Fibroblast of lung (primary cell): Measurements from ENCODE around the gene FOXRED1.

Source experiments
- CTCF ChIP-seq, 2 donors: IDR thresholded peaks in 1 of 2; conservative IDR thresholded peaks in 1 of 2; 1 replicate in 1 of 2; 2 replicates in 1 of 2; pipeline ENCODE4 v1.5.1; 2011 to 2012; ENCODE audit warnings: low read length in 2 of 2, control low read depth in 1 of 2, inconsistent platforms in 1 of 2, low read depth in 1 of 2, mild to moderate bottlenecking in 1 of 2
- EZH2 ChIP-seq: IDR thresholded peaks from 2 replicates; pipeline ENCODE4 v1.5.1; 2012; ENCODE audit warnings: low read length, control low read depth, mild to moderate bottlenecking; ENCODE audit errors: missing control alignments

- no peak for TF ChIP-seq CTCF (conservative IDR thresholded peaks at IDR 0.05 in 1 of 2, IDR thresholded peaks at IDR 0.05 in 1 of 2; ENCODE audit: low read depth in 1 of 2, low read length in 2 of 2)
- TF ChIP-seq EZH2, result no peak
Measured at GRCh38 chr11:126279191-126279590, 10.2 kb downstream of the FOXRED1 start.
